SIG-M5 (cell line): ENCODE measurements around the gene APH1A.
"Not testable (repeated sequence)": the region's sequence is repeated elsewhere in the genome, so short reads cannot be mapped to it uniquely, and the experiment has no call there.

Source experiments
- DNase-seq: peaks from one replicate; lab custom pipeline; 2025; lab: John Stamatoyannopoulos, UW

Gene APH1A

DNA sequence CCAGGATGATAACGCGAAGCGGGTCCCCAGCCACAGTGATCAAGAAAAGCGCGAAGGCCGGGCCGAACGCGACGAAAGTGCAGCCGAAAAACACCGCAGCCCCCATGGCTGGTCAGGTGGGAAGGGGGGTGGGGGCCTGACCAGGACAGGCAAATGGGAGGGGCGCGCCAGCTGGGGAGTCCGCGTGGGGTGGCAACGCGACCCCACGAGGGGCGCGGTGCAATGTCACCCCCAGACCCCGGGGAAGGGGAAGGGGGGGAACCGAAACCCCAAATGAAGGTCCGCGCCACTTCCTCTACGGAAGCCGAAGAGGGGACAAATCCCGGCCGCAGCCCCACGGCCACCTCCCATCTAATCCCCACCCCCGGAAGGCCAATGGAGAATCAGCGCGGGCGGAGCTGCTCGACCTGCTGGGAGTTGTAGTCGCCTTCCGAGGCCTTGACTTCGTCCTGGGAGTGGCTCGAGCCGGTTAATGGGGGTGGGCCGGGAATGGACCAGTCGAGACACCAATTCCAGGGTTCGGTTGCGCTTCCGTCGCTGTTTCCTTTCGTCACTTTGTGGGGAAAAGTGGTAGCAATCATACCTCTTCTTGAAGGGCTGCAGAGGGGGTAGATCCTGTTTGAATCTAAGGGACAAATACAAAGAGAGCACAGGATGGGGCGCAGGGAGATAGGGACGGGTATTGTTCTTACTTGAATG lies at the start of gene APH1A:
TSS of gene APH1A (minus strand) at position 312 of the 699 bp plus-strand sequence. CDS start at position 106, 206 bp downstream.
- DNase-seq = peak; percentile 82

- DNase-seq = not testable (repeated sequence)
Measured at GRCh38 chr1:150314691-150315090, 45.9 kb upstream of the APH1A start.

- DNase-seq = no peak
Measured at GRCh38 chr1:150311762-150312161, 42.9 kb upstream of the APH1A start.

GRCh38 chr1:150309758-150310508 lies 41.1 kb upstream of the APH1A start:
- no peak for DNase-seq

DNA sequence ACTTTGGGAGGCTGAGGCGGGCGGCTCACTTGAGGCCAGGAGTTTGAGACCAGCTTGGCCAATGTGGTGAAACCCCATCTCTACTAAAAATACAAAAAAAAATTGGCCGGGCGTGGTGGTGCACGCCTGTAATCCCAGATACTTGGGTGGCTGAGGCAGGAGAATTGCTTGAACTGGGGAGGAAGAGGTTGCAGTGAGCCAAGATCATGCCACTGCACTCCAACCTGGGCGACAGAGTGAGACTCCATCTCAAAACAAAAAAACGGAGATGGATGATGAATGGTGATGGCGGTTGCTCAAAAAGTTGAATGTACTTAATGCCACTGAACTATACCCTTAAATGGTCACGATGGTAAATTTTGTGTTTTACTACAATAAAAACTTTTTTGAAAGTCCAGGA lies 39.8 kb upstream of the APH1A start:
- not testable (repeated sequence) for DNase-seq

- no peak for DNase-seq
Measured at GRCh38 chr1:150302902-150303301, 34.1 kb upstream of the APH1A start.

DNA sequence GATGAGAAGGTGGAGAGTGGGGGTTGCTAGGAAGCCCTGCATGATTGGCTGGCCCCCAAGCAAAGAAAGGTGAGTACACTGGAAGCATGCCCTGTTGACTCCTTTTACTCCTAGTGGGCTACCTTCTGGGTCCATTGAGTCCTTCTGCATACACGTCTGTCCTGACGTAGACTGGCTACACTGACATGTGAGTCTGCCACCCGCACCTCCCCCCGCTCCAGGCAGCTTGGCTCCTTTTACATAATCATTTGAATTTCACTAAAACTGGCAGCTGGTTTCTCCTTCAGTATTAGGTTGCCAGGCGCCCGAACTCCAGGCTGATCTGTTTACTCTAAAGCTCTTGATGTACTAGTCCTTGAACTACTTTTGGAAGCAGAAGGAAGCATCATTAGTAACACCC lies 33.5 kb upstream of the APH1A start:
- DNase-seq = no peak

DNA sequence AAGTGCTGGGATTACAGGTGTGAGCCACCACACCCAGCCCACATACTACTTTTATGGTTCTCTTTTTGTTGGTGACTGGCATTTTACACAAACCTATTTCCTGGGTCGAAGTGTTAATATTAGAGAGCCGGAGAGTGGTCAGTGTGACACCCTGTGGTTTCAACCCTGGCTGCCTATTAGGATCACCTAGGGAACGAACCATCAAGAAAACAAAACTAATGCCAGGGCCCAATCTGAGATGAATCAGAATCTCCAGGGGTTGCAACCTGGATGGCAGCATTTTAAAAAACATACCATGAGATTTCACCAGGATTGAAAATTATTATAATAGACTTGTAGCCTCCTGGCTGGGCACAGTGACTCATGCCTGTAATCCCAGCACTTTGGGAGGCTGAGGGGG lies 30.9 kb upstream of the APH1A start:
- no peak for DNase-seq

GRCh38 chr1:150295476-150295875 lies 26.7 kb upstream of the APH1A start:
- no peak for DNase-seq

GRCh38 chr1:150293433-150294253 lies 24.8 kb upstream of the APH1A start, which contains the start of gene MRPS21:
Gene MRPS21 (plus strand): TSS chr1:150293861. CDS start chr1:150294367, 506 bp downstream.
- peak; percentile 86 for DNase-seq

GRCh38 chr1:150288822-150289221 lies 20.0 kb upstream of the APH1A start:
- no peak for DNase-seq

GRCh38 chr1:150288382-150288781 lies 19.6 kb upstream of the APH1A start:
- DNase-seq = no peak

DNA sequence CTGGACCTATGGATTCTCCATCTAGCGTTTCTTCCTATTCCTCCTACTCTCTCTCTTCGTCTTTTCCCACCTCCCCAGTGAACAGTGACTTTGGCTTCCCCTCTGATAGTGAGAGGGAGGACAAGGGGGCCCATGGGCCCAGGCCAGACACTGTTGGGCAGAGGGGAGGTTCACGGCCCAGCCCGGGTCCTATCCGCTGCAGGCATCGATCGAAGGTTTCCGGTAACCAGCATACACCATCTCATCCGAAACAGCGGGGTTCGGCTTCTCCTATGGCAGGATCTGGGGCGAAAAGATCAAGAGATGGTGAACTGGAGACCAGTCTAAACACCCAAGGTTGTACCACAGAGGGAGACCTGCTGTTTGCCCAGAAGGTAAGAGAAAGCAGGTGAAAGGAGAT lies 14.4 kb upstream of the APH1A start:
- DNase-seq = no peak

- no peak for DNase-seq
Measured at GRCh38 chr1:150282558-150282958, 13.7 kb upstream of the APH1A start.

- DNase-seq = no peak
Measured at GRCh38 chr1:150281758-150282557, 13.1 kb upstream of the APH1A start, which contains the start of gene CIART. Gene CIART (plus strand): TSS chr1:150282554. CDS start chr1:150283268, 714 bp downstream.

GRCh38 chr1:150281221-150281757 lies 12.5 kb upstream of the APH1A start:
- no peak for DNase-seq

DNA sequence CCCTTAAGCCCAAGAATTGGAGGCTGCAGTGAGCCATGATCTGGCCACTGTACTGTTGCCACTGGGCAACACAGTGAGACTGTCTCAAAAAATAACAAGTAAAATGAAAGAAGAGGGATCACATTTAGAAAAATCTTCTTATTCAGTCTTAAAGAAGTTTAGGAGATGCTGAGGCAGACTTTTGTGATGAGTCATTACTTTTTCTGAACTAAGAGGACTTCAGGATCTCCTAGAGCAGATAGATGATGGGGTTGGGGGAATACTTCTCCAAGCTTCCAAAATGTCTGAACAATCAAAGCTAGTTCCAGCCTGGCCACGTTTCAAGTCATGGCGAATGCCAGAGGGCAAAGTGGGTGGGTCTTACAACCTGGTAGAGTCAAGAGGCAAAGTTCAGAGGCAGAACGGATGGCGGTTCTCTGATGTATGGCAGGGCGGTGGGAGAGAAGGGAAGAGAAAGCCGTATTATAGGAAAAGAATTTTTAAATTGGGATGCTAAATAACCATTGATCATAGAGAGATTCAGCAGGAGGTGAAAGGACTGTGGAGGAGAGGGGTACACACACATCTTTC lies 11.4 kb upstream of the APH1A start:
- no peak for DNase-seq

DNA sequence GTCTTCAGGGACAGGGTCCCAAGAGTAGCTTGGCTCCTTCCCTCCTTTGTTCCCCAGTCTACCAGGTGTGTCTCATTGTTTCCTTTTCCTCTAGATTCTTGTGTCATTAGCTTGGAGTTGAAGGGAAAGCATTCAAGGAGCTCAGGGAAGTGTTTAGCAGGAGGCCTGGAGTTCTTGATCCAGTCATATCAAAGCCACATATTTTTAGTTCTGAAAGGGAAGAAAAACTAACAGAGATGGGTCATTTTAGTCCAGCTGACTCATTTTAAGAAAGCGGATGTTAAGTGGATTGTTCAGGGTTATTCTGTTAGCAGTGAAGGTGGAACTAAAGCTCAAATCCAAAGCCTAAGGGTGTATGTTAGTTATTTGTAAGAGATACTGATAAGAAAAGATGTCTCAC lies 4.5 kb upstream of the APH1A start:
- DNase-seq = no peak

DNA sequence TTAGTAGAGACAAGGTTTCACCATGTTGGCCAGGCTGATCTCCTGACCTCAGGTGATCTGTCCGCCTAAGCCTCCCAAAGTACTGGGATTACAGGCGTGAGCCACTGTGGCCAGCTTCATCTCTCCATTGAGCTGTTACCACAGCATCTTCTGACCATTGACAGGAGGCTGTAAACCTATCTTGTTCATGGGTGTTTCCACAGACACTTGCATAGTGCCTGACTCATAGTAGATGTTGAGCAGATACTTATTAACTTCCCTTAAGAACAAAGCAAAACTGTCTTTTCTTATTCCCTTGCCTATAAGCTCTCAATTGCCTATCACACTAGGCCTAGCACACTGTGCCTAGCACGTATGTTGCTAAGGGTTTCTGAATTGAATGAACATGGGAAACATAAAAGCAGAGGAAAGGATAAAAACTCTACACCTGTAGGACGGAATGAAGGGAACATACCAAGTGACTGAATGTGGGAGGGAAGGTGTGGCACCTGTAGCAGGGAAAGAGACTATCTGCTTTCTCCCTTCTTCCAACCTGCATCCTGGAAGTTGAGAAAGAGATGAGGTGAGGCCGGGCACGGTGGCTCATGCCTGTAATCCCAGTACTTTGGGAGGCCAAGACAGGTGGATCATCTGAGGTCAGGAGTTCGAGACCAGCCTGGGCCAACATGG lies 2.6 kb upstream of the APH1A start:
- DNase-seq = no peak

DNA sequence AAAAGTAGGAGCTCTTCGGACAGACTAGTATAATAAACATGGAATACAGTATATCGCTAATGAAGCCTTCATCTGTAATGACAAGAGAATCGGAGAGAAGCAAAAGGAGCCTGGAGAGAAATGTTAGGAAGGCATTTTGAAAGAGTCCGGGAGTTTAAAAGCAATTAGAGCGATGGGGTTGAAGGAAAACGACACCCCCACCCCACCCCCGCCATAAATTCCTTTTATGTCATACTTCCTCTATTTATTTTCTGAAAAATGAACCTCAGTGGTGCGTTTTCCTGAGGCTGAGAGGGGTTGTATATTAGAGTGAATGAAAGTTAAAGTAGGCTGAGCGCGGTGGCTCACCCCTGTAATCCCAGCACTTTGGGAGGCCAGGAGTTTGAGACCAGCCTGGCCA lies 635 bp upstream of the APH1A start:
- no peak for DNase-seq
